Activated naive CD4-positive, alpha-beta T cell (primary cell): ENCODE data around the gene EPB41L2.
"Not testable (repeated sequence)": the region's sequence is repeated elsewhere in the genome, so short reads cannot be mapped to it uniquely, and the experiment has no call there.

ENCODE experiments used
- DNase-seq, 4 experiments: peaks; one replicate each; lab custom pipeline; 2025; lab: John Stamatoyannopoulos, UW

The EPB41L2 gene

GRCh38 chr6:131003488-131004386 is 59.3 kb downstream of the EPB41L2 start:
- DNase-seq: no peak

GRCh38 chr6:131002661-131002980 is 60.4 kb downstream of the EPB41L2 start:
- DNase-seq: no peak

- no peak for DNase-seq
Observed at GRCh38 chr6:131001945-131002660, 60.9 kb downstream of the EPB41L2 start.

- no peak for DNase-seq
Observed at GRCh38 chr6:131001111-131001736, 61.8 kb downstream of the EPB41L2 start.

- no peak for DNase-seq
Observed at GRCh38 chr6:131000544-131000943, 62.5 kb downstream of the EPB41L2 start.

GRCh38 chr6:130997061-130997753 is 65.8 kb downstream of the EPB41L2 start:
- DNase-seq: no peak

GRCh38 chr6:130996635-130997034 is 66.4 kb downstream of the EPB41L2 start:
- no peak for DNase-seq

GRCh38 chr6:130995783-130996447 is 67.1 kb downstream of the EPB41L2 start:
- DNase-seq: no peak

- DNase-seq: no peak
Observed at GRCh38 chr6:130994319-130995097, 68.5 kb downstream of the EPB41L2 start.

- no peak for DNase-seq
Observed at GRCh38 chr6:130993292-130993765, 69.7 kb downstream of the EPB41L2 start.

- no peak for DNase-seq
Observed at GRCh38 chr6:130991422-130992137, 71.5 kb downstream of the EPB41L2 start.

GRCh38 chr6:130987539-130987938 is 75.5 kb downstream of the EPB41L2 start:
- not testable (repeated sequence) for DNase-seq

GRCh38 chr6:130985115-130985514 is 77.9 kb downstream of the EPB41L2 start:
- DNase-seq: no peak

- no peak for DNase-seq
Observed at GRCh38 chr6:130982941-130983456, 80.0 kb downstream of the EPB41L2 start.

GRCh38 chr6:130982135-130982534 is 80.9 kb downstream of the EPB41L2 start:
- DNase-seq: no peak

- no peak for DNase-seq
Observed at GRCh38 chr6:130981409-130981808, 81.6 kb downstream of the EPB41L2 start.

GRCh38 chr6:130980310-130981032 is 82.6 kb downstream of the EPB41L2 start:
- DNase-seq: no peak

GRCh38 chr6:130978660-130979396 is 84.2 kb downstream of the EPB41L2 start:
- no peak for DNase-seq
